WI38 (cell line): ENCODE data around the gene KCNAB2.

Source experiments
- H3K4me3 ChIP-seq: 2 replicates; pipeline ENCODE4 v1.5.1; 2011; ENCODE audit warnings: low read depth, mild to moderate bottlenecking, control low read depth, low read length
- CTCF ChIP-seq: IDR thresholded peaks from 2 replicates; pipeline ENCODE4 v1.5.1; 2012; ENCODE audit warnings: low read depth, mild to moderate bottlenecking, control low read depth, low read length

Gene KCNAB2

GRCh38 chr1:6000444-6001288 lies 45.0 kb upstream of the KCNAB2 start:
- no peak for TF ChIP-seq CTCF

GRCh38 chr1:6001992-6002576 lies 43.6 kb upstream of the KCNAB2 start:
- H3K4me3 ChIP-seq = no peak overlapping the region
- no peak for TF ChIP-seq CTCF

More at GRCh38 chr1:6000444-6001288, 45.0 kb upstream of the KCNAB2 start:
- no peak overlapping the region for H3K4me3 ChIP-seq

- H3K4me3 ChIP-seq = no peak overlapping the region
- no peak for TF ChIP-seq CTCF
Observed at GRCh38 chr1:6002714-6003501, 42.8 kb upstream of the KCNAB2 start.

GRCh38 chr1:6003568-6004411 lies 41.9 kb upstream of the KCNAB2 start:
- H3K4me3 ChIP-seq = no peak overlapping the region
- TF ChIP-seq CTCF = no peak

- no peak overlapping the region for H3K4me3 ChIP-seq
- TF ChIP-seq CTCF = no peak
Observed at GRCh38 chr1:6004412-6005123, 41.1 kb upstream of the KCNAB2 start.

- no peak overlapping the region for H3K4me3 ChIP-seq
Observed at GRCh38 chr1:6005276-6005917, 40.3 kb upstream of the KCNAB2 start.

More at GRCh38 chr1:6005276-6005917, 40.3 kb upstream of the KCNAB2 start:
- TF ChIP-seq CTCF = no peak
